ENCODE data around the gene MORN4. TPM values are rescaled to one million over a fixed set of nuclear protein-coding genes. Genes with fewer than 3 reads are reported as not detected.
"Not testable (repeated sequence)": the region's sequence is repeated elsewhere in the genome, so short reads cannot be mapped to it uniquely, and the experiment has no call there.

MORN4 gene
- total RNA-seq, 2 experiments from 2014 or later: 3.2 to 3.9 TPM

DNA sequence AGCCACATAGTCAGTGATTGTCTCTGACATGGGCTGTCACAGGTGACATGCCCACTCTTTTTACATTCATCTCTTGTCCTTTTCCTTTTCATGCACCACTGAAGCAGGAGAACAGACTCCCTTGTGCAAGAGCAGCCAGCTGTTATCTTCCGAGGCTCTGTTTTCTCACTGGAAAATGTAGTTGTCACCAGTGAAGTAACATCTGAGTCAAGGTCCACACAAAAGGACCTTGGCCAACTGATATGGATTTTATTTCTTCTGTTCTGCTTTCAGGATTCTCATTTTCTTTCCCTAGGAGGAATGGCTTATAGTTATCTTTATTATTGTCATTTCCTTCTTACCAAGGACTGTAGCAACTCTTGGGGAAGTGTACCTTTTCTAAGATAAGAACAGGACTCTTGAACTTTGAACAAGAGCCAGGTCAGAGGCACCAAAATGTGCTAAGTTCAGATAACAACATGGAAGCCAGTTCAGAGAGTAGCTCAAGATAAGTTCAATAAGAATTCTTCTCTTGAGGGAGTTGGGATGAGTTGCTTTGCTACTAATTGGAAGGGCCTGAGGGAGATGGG lies 31.1 kb upstream of the MORN4 start:
- Mint-ChIP-seq H3K36me3 (ENCODE audit: low read depth) (peaks cover 16% of the 10 kb centered on the region), H3K27ac (no peak overlapping the region), H3K4me3 (no peak overlapping the region), H3K9me3 (no peaks in the 10 kb centered on the region), H3K4me1 (ENCODE audit: low read depth) (no peaks in the 10 kb centered on the region), H3K27me3 (no peaks in the 10 kb centered on the region)
- DNase-seq (no peak), ATAC-seq (no peak)
- POLR2A ChIA-PET: no interaction called here
- CTCF ChIA-PET: interaction anchor here (1.0 to 4.4 kb wide), 2 partner anchors 12 to 45 kb away, joined by 3 to 19 read pairs; no protein-coding TSS in a partner anchor
- intact Hi-C loops (cut with micrococcal nuclease): no loop called here
- TF ChIP-seq, protein P1, sequence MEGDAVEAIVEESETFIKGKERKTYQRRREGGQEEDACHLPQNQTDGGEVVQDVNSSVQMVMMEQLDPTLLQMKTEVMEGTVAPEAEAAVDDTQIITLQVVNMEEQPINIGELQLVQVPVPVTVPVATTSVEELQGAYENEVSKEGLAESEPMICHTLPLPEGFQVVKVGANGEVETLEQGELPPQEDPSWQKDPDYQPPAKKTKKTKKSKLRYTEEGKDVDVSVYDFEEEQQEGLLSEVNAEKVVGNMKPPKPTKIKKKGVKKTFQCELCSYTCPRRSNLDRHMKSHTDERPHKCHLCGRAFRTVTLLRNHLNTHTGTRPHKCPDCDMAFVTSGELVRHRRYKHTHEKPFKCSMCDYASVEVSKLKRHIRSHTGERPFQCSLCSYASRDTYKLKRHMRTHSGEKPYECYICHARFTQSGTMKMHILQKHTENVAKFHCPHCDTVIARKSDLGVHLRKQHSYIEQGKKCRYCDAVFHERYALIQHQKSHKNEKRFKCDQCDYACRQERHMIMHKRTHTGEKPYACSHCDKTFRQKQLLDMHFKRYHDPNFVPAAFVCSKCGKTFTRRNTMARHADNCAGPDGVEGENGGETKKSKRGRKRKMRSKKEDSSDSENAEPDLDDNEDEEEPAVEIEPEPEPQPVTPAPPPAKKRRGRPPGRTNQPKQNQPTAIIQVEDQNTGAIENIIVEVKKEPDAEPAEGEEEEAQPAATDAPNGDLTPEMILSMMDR (IDR thresholded peaks at IDR 0.05): no peak

DNA sequence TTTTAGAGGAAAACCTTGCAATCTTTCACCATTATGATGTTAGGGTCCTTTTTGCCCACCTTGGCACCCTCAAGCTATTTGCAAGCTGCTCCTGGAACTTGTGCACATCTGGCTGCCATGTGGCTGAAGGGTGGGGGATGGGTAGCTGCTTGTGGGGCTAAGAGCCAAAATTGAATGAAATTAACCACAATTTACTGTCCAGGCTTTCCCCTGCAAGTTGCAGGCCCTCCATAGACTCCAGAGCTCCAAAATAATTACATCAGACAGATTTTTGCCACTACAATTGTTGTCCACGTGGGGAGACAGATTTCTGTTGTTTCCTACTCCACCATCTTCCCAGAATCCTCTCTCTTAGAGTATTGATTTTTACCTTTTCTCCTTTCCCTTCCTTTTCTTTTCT lies 26.3 kb upstream of the MORN4 start:
- H3K27ac Mint-ChIP-seq: no peak overlapping the region
- ChIA-PET CTCF (interaction anchor here (0.7 to 2.3 kb wide), 3 partner anchors 17 to 133 kb away, joined by 3 to 10 read pairs (median 3); no protein-coding TSS in a partner anchor), POLR2A (interaction anchor here (0.7 kb wide), 1 partner anchor 54 kb away, joined by 3 read pairs; no protein-coding TSS in a partner anchor)

DNA sequence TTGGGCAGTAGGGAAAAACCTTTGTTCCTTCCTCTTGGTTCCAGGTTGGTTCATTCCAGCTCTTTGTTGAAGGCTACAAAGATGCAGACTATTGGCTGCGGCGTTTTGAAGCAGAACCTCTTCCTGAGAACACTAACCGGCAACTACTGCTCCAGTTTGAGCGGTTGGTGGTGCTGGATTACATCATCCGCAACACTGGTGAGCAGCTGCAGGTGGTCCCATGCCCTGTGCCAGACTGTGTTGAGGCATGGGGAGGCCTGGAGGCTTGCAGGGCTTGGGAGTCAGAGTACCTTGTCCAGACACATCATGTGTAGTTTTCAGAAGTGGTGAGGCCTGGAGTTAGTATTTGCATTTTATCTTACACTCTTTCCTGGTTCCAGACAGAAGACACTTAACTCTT lies 23.5 kb upstream of the MORN4 start:
- DNase-seq (no peak), ATAC-seq (no peak)
- CTCF ChIA-PET: no interaction called here
- intact Hi-C loops (cut with micrococcal nuclease): no loop called here
- Mint-ChIP-seq H3K36me3 (ENCODE audit: low read depth) (peaks cover 17% of the 10 kb centered on the region), H3K4me3 (no peak overlapping the region), H3K9me3 (no peaks in the 10 kb centered on the region), H3K27me3 (no peaks in the 10 kb centered on the region), H3K4me1 (ENCODE audit: low read depth) (no peaks in the 10 kb centered on the region), H3K27ac (no peak overlapping the region)
- TF ChIP-seq, protein P1 (IDR thresholded peaks at IDR 0.05): no peak
- POLR2A ChIA-PET: no interaction called here

More for the DNA sequence above, 26.3 kb upstream of the MORN4 start:
- Mint-ChIP-seq H3K9me3 (no peaks in the 10 kb centered on the region), H3K36me3 (ENCODE audit: low read depth) (peaks cover 12% of the 10 kb centered on the region), H3K4me1 (ENCODE audit: low read depth) (no peaks in the 10 kb centered on the region), H3K4me3 (no peak overlapping the region), H3K27me3 (no peaks in the 10 kb centered on the region)
- intact Hi-C loops (cut with micrococcal nuclease): no loop called here
- no peak for DNase-seq
- ATAC-seq: no peak
- TF ChIP-seq, protein P1 (IDR thresholded peaks at IDR 0.05): no peak

DNA sequence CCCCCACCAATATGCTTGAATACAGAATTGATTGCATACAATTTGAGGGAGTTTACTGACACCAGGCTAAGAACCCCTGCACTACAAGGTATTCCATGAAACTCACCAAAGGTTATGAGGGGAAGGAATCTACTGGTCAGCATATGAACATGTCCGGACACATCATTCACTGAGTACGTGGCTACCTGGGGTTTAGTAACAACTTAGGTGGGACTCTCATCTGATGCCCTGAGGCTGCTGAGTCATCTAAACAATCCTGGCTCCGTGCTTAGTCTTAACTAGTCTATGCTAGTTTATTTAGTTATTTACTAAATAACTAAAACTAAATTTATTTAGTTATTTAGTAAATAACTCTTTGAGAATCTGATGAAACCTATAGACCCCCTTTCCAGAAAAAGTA lies 18.5 kb upstream of the MORN4 start:
- no peak overlapping the region for H3K27ac Mint-ChIP-seq
- TF ChIP-seq, protein P1 (IDR thresholded peaks at IDR 0.05): no peak
- no peaks in the 10 kb centered on the region for H3K27me3 Mint-ChIP-seq
- H3K9me3 Mint-ChIP-seq: no peaks in the 10 kb centered on the region
- H3K4me1 Mint-ChIP-seq (ENCODE audit: low read depth): peaks cover 17% of the 10 kb centered on the region
- no peak for ATAC-seq
- H3K4me3 Mint-ChIP-seq: no peak overlapping the region
- intact Hi-C loops (cut with micrococcal nuclease): no loop called here
- DNase-seq: no peak
- POLR2A ChIA-PET: no interaction called here
- peaks cover 10% of the 10 kb centered on the region for H3K36me3 Mint-ChIP-seq (ENCODE audit: low read depth)
- CTCF ChIA-PET: interaction anchor here (0.9 kb wide), 1 partner anchor 12 kb away, joined by 3 read pairs; no protein-coding TSS in a partner anchor

DNA sequence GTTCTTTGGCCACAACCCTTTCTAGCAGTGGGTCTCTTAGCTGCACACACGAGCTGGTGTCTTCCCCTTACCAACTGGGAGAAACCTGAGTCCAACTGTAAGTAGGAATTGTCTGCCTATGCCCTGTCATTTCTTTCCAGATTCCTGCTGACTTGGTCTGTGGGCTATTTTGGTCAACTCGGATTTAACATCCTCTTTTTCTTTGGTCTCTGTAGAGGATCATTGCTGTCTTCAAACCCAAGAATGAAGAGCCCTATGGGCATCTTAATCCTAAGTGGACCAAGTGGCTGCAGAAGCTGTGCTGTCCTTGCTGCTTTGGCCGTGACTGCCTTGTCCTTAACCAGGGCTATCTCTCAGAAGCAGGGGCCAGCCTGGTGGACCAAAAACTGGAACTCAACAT lies 17.4 kb upstream of the MORN4 start:
- Mint-ChIP-seq H3K27ac (no peak overlapping the region), H3K4me3 (no peak overlapping the region), H3K9me3 (no peaks in the 10 kb centered on the region), H3K27me3 (no peaks in the 10 kb centered on the region), H3K4me1 (ENCODE audit: low read depth) (peaks cover 18% of the 10 kb centered on the region), H3K36me3 (ENCODE audit: low read depth) (peaks cover 12% of the 10 kb centered on the region)
- intact Hi-C loops (cut with micrococcal nuclease): no loop called here
- TF ChIP-seq, protein P1 (IDR thresholded peaks at IDR 0.05): no peak
- ATAC-seq (no peak), DNase-seq (no peak)
- ChIA-PET CTCF (interaction anchor here (0.9 kb wide), 1 partner anchor 11 kb away, joined by 3 read pairs; no protein-coding TSS in a partner anchor), POLR2A (no interaction called here)

DNA sequence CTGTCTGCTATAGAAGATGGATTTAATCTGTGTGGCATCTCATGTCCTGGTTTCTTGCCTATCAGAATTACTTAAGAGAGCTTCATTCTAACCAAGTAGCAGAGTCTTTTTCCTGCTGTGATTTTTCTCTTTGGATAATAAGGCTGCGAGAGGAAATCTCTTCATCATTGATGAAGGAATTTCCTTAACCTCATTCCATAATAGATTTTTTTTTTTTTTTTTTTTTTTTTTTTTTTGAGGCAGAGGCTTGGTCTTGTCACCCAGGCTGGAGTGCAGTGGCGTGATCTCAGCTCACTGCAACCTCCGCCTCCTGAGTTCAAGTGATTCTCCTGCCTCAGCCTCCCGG lies 16.1 kb upstream of the MORN4 start:
- DNase-seq; POLR2A ChIA-PET; H3K9me3 Mint-ChIP-seq; H3K4me3 Mint-ChIP-seq; intact Hi-C loops (cut with micrococcal nuclease); H3K27me3 Mint-ChIP-seq; ATAC-seq: not testable (repeated sequence)
- H3K4me1 Mint-ChIP-seq (ENCODE audit: low read depth): peaks cover 19% of the 10 kb centered on the region
- peak overlapping the region; percentile 73 for H3K27ac Mint-ChIP-seq
- peaks cover 20% of the 10 kb centered on the region for H3K36me3 Mint-ChIP-seq (ENCODE audit: low read depth)
- CTCF ChIA-PET: interaction anchor here (1.0 to 1.9 kb wide), 6 partner anchors 27 to 65 kb away, joined by 3 to 8 read pairs (median 5); partner anchors contain the start of gene AVPI1

Measured in activated CD8-positive, alpha-beta T cell treated with anti-CD3 and anti-CD28 coated beads for 36 hours (primary cell).